GM20000 (cell line): ENCODE results near the gene TEFM.
"Not testable (repeated sequence)": the region's sequence is repeated elsewhere in the genome, so short reads cannot be mapped to it uniquely, and the experiment has no call there.

ENCODE experiments used
- DNase-seq: peaks from one replicate; pipeline ENCODE4 v3.0.0; 2012; ENCODE audit warnings: low spot score
- CTCF ChIP-seq: IDR thresholded peaks from 2 replicates; pipeline ENCODE4 v1.5.1; 2012; ENCODE audit warnings: mild to moderate bottlenecking, control low read depth; ENCODE audit errors: extremely low read depth, missing control alignments

Gene TEFM

GRCh38 chr17:30917050-30917449, 11.0 kb upstream of the TEFM start:
- TF ChIP-seq CTCF, result no peak
- no peak for DNase-seq

- no peak for DNase-seq
- TF ChIP-seq CTCF, result no peak
These were observed 10.0 kb upstream of the TEFM start for GRCh38 chr17:30915833-30916611.

- no peak for DNase-seq
- no peak for TF ChIP-seq CTCF
These were observed 7.9 kb upstream of the TEFM start for GRCh38 chr17:30913955-30914354.

- not testable (repeated sequence) for DNase-seq
These were observed 4.1 kb upstream of the TEFM start for GRCh38 chr17:30910151-30910550.

GRCh38 chr17:30908717-30909420, 2.8 kb upstream of the TEFM start:
- no peak for DNase-seq
- no peak for TF ChIP-seq CTCF

GRCh38 chr17:30905742-30906100, 317 bp downstream of the TEFM start:
- DNase-seq, result no peak
- no peak for TF ChIP-seq CTCF

- TF ChIP-seq CTCF, result no peak
These were observed 8.7 kb downstream of the TEFM start for GRCh38 chr17:30897311-30897710.

GRCh38 chr17:30894236-30894635, 11.8 kb downstream of the TEFM start:
- no peak for DNase-seq
- TF ChIP-seq CTCF, result no peak

More at GRCh38 chr17:30897311-30897710, 8.7 kb downstream of the TEFM start:
- no peak for DNase-seq
